GM21786 (cell line): ENCODE results near the gene F8A2.
"Not testable (repeated sequence)": the region's sequence is repeated elsewhere in the genome, so short reads cannot be mapped to it uniquely, and the experiment has no call there.

Experiments used
- ATAC-seq: cut with Tn5 transposase; IDR thresholded peaks from one replicate; pipeline ENCODE4 v1.9.1; 2021; ENCODE audit not compliant: unreplicated experiment

The F8A2 gene

DNA sequence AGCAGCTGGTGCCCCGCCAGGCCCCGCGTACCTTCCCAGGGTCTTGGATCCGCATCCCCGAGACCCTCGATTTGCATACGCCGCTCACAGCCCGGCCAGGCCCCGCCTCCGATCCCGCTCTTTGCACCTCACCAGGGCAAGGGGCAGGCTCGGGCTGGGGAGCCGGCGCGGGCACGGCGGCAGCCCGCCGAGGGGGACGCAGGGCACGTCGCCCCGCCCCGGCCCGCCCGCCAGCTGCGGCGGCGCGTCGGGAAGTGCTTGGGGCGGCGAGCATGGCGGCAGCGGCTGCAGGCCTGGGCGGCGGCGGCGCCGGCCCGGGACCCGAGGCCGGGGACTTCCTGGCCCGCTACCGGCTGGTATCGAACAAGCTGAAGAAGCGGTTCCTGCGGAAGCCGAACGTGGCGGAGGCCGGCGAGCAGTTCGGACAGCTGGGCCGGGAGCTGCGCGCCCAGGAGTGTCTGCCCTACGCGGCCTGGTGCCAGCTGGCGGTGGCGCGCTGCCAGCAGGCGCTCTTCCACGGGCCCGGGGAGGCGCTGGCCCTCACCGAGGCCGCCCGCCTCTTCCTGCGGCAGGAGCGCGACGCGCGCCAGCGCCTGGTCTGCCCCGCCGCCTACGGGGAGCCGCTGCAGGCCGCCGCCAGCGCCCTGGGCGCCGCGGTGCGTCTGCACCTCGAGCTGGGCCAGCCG, at the start of gene F8A2:
F8A2 (plus strand) TSS at position 253 of the 686 bp plus-strand sequence; CDS start at position 273, 20 bp downstream.
- peak; percentile 78 for ATAC-seq

DNA sequence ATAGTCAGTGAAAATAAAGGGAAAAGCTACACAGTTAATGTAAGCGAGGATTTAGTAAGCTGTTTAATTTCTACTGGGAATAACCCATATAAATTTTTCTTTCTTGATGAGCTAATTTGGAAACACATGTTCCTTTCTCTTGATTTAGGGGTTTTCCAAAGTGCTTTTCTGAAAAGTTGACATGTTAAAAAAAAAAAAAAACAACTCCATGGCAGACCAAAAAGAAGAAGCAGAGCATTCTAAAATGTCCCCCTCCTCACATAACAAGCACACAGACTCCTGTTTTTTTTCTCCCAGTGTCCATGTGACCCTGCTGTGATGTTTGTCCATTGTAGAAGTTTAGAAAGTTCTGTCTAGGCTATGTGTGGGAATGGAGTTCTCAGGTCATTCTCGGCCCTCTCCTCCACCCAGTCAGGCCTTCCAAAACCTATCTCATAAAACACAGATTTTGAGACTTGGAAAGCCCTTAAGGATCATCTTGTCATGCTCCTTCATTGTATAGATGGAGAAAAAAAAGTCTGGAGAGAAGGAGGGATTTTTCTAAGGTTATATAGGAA, 48.3 kb upstream of the F8A2 start:
- no peak for ATAC-seq

DNA sequence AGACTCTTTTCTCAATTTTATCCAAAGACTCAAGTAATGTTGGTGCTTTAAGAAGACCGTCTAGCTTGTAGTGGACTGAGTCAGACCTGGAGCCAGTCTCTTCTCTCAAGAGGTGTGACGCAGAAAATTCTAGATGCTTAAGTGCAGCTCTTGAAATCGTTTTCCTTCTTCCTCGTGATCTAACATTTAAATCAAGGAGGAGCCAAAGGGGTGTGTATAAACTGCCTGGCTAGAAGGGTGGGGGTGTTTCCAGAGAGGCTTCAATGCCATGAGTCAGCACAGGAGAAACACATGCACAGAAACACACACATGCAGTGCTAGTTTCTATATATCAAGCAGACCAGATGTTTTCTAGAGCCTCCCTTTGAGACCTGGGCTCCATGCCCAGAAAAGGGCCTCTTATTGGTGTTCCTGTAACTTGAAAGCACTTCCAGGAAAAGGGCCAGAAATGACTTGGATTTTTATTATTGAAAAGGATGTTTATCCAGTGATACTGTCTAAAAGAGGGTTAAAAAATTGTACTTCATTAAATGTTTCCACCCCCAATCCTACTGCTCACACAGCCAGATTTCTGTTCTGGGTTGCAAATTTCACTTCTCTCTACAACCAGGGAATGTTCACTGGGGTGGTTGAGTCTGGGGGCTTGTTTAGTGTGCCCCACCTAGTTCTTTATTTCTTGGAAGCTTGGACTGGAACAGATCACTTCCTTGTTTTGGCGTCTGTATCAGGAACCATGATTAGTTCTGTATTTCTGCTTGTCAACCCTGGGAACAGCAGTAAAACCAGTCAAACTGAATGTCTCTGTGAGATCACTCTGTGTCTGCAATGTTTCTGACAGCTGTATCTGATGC, 47.2 kb upstream of the F8A2 start, which contains the start of gene CLIC2:
CLIC2 (minus strand) TSS at position 129 of the 851 bp plus-strand sequence. CDS start 187 bp downstream, outside the sequence.
- peak; percentile 69 for ATAC-seq

DNA sequence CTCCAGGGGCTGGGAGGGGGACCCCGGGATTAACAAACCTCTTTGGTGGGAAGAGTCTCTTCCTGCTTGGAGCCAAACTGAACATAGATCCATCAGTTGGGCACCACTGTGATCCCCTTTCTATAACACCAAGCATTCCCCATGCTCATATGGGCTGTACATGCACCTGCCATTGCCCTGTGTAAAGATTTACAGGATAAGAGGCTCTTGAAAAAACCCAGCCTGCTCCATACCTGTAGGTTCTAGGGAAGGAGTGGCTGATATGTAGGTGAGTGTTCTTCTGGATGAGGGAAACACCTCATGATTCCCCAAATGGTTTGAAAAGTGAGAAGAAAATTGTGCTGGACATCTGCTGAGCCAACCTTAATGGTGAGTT, 46.6 kb upstream of the F8A2 start:
- not testable (repeated sequence) for ATAC-seq

DNA sequence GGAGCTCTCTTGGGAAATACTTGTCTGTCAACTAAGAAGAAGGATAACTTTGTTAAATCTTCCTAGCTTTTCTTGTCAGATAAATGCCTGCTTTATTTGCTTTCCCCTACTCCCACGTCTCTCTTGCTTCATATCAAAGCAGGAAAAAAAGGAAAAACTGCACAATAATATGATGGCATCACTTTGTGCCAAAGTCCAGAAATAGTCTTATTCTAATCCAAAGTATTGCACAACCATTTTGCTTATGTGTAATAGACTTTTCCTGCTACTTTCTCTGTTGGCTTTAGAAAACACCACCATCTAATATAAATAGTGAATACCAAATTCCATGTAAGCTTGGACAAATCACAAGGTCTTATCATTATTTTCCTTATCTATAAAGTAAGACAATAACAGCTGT, 36.2 kb upstream of the F8A2 start:
- not testable (repeated sequence) for ATAC-seq

DNA sequence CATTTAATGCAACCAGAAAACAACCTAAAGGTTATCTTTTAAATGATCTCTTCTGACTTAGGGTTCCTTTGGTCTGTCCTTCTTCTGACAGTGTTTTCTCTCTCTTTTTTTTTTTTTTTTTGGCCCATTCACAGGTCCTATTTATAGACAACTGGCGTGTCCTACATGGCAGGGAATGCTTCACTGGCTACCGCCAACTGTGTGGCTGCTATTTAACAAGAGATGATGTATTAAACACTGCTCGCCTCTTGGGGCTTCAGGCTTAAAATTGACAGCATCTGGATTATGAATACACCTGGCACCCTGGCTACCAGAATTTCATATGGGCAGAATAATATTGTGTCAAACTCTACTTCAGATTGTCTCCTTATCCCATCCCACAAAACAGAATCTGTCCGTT, 32.4 kb upstream of the F8A2 start:
- not testable (repeated sequence) for ATAC-seq

DNA sequence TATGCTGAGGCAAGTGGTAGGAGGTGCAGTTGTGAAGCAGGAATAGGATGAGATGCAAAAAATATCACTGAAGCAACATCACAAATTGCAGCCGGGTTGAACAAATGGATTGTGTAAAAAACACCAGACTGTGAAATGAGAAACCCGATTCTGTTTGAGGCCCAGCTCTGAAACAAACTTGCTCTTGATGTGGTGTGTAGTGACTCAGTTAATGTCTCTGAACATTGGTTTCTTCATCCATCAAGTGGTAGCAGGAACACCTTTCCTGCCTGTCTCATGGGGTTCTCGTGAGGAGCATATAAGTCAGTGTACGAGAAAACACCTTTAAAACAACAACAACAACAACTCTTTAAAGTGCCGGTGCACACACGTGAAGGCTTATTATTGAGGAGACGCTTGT, 18.2 kb upstream of the F8A2 start:
- ATAC-seq, result not testable (repeated sequence)

DNA sequence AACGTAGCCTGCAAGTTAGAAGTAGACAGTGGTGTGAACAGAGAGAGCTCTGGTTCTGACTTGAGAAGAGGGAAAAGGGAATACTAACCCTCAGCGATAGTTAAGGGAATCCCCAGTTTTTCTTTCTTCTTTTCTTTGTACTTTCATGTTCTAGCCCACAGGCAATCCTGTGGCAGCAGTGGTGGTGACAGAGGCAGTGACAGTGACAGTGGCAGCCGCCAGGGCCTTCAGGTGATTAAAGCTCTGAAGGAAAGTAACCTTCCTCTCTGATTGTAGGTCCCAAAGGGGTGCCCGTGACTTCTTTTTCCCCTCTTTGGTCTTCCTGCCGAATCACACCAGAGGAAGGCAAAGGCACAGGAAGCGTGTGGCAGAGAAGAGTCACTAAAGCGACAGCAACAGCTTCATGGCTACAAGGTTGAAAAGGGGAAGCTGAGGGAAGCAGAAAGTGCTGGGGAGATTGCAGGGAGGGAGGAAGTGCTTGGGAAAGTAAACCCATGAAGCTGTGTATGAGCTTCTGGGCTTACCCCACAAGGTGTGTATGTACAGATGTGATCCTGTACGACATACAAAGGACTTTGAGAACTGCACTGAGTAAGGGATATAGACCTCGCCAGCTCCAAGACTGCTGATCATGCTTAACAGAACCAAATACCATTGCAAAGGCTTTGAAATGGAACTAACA, 8.0 kb upstream of the F8A2 start:
- ATAC-seq, result peak; percentile 63

DNA sequence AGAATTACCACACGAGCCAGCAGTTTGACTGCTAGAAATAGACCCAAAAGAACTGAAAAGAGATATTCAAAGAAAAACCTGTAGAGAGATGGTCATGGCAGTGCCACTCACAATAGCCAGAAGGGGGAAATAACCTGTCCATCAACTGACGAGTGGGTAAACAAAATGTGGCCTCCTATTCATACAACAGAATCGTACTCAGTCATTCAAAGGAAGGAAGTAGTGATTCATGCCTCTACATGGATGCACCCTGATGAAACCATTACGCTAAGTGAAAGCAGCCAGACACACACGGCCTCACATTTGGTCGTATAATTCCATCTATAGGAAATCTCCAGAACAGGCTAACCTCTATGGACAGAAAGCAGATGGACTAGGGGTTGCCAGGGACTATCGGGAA, 2.1 kb upstream of the F8A2 start:
- ATAC-seq, result not testable (repeated sequence)

DNA sequence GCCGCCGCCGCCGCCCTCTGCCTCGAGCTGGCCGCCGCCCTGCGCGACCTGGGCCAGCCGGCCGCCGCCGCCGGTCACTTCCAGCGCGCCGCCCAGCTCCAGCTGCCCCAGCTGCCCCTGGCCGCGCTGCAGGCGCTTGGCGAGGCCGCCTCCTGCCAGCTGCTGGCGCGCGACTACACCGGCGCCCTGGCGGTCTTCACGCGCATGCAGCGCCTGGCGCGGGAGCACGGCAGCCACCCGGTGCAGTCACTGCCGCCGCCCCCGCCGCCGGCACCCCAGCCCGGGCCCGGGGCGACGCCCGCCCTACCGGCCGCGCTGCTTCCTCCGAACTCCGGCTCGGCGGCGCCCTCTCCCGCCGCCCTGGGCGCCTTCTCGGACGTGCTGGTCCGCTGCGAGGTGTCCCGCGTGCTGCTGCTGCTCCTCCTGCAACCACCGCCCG, 653 bp downstream of the F8A2 start:
- ATAC-seq, result peak; percentile 50

DNA sequence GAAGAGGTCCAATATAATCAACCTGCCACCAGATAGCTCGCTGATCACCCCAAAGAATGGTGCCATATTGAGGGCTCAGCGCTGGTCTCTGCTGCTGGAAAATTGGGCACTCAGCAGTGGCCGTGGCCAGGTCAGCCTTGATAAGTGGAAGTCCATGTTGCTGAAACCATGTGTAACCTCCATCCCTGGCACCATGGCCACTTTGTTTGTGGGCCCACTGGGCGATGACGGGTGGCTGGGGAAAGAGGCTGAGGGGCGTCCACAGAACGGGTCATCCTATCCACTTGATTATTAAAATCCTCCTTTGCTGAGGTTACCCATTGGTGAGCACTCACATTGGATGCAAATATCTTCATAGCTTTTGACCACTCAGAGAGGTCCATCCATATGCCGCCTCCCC, 7.7 kb downstream of the F8A2 start:
- ATAC-seq, result no peak

DNA sequence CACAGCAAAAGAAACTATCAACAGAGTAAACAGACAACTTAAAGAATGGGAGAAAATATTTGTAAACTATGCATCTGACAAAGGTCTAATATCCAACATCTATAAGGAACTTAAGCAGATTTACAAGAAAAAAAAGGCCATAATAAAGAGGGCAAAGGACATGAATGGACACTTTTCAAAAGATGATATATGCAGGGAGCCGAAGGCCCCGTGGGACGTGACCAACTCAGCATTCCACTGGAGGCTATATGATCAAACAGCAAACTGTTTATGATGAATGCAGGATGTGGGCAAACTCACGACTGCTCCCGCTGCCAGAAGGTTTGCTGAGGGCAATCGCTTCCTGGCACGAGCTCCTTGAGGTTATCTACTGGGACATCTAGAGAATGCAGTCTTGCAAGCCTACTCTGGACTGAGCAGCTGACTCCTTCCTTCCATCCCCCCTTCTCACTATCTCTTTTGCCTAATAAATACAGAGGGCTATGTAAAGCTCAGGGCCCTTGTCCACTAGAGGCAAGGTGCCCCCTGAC, 12.9 kb downstream of the F8A2 start:
- not testable (repeated sequence) for ATAC-seq

DNA sequence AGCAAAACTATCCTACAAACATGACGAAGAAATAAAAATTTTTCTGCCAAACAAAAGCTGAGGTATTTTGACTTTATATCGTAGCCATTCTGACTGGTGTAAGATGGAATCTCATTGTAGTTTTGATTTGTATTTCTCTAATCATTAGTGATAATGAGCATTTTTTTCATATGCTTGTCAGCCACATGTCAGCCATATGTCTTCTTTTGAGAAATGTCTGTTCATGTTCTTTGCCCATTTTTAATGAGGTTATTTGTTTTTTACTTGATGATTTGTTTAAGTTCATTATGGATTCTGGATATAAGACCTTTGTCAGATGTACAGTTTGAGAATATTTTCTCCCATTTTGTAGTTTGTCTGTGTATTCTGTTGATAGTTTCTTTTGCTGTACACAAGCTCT, 24.5 kb downstream of the F8A2 start:
- no peak for ATAC-seq

DNA sequence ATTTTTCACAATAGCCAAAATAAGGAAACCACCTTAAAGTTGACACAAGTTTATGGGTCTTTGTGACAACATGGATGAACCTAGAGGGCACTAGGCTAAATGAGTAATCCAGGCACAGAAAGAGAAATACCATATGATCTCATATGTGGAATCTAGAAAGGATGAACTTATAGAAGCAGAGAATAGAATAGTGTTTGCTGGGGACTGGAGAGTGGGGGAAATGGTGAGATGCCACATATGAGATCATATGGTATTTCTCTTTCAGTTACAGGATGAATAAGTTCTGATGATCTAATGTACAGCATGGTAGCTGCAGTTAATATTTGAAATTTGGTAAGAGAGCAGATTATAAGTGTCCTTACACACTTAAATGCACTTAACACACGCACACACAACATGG, 35.9 kb downstream of the F8A2 start:
- no peak for ATAC-seq
